Peyer's patch (tissue), 4 donors: ENCODE data around the gene CDH4. TPM values are rescaled to one million over a fixed set of nuclear protein-coding genes. Genes with fewer than 3 reads are reported as not detected.

Source experiments
- DNase-seq, 3 donors: peaks; one replicate each; pipeline ENCODE4 v3.0.0-alpha.2; 2017 to 2019
- H3K27ac ChIP-seq, 4 donors: fragments of 200-600 bp; sonication (generic); one replicate each; pipeline ENCODE4 v1.5.1; 2016 to 2019
- H3K27me3 ChIP-seq, 2 donors: fragments of 200-600 bp; sonication (generic); one replicate each; pipeline ENCODE4 v1.5.1; 2019
- H3K36me3 ChIP-seq, 3 donors: fragments of 200-600 bp; sonication (generic); one replicate each; pipeline ENCODE4 v1.5.1; 2016 to 2019
- H3K4me1 ChIP-seq, 4 donors: fragments of 200-600 bp; sonication (generic); one replicate each; pipeline ENCODE4 v1.5.1; 2016 to 2019
- H3K4me3 ChIP-seq, 4 donors: fragments of 200-600 bp; sonication (generic); 1 replicate in 3 of 4; 2 replicates in 1 of 4; pipeline ENCODE4 v1.5.1; 2016 to 2019; ENCODE audit warnings: mild to moderate bottlenecking in 1 of 4
- H3K9me3 ChIP-seq, 4 donors: fragments of 200-600 bp; sonication (generic); one replicate each; pipeline ENCODE4 v1.5.1; 2016 to 2019; ENCODE audit warnings: mild to moderate bottlenecking in 1 of 4
- POLR2A ChIP-seq, 2 donors: fragments of 450-650 bp; IDR thresholded peaks; one replicate each; pipeline ENCODE4 v1.5.1; 2017; ENCODE audit warnings: antibody characterized with exemption in 2 of 2, mild to moderate bottlenecking in 2 of 2, moderate library complexity in 2 of 2
- total RNA-seq, 4 donors: library from RNA; depleted of rRNA; stranded (reverse); fragments of >200 nt; gene quantifications; one replicate each; pipeline ENCODE4 v1.1.0, GENCODE V29; 2016
- TF ChIP-seq, protein P1 (sequence below), 6 experiments: fragments of 450-650 bp in 4 of 6; fragments of 200-600 bp in 2 of 6; sonication (generic) in 1 of 6; IDR thresholded peaks; one replicate each; pipeline ENCODE4 v1.5.1; 2017 to 2019; ENCODE audit warnings: antibody characterized with exemption in 6 of 6, mild to moderate bottlenecking in 3 of 6, moderate library complexity in 1 of 6

Gene CDH4
- total RNA-seq, 4 donors from 2014 or later = 0.27 TPM; not detected in 3

DNA sequence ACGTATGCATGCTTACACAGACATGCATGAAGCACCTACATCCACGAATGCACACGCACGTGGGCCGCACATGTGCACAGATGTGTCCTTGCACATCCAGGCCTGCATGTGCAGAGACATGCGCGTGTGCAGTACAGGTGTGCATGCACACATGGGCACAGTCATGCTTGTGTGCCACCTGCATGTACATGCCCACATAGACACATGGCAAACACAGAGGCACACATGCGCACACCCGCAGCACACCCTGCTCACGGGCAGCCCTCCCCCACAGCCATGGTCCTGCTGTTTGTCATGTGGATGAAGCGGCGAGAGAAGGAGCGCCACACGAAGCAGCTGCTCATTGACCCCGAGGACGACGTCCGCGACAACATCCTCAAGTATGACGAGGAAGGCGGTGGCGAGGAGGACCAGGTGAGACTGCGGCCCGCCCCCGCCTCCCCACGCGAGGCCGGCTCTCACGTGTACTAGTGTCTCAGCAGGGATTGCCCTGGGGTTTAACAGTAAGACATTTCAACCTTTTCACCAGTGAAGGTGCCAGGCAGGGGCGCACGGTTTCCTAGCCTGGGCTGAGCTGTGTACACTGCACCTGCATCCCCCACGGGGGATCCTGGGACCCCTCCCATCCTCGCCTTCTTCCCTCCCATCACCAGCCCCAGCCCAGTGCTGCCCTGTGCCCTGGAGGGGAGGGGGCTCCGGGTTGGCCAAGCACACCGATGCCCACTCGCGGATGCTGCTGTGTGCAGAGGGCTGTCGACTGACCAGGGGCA is 680.8 kb downstream of the CDH4 start:
- DNase-seq = peak in 1 of 3 donors; percentile 36
- no peaks in the 10 kb centered on the region for H3K4me1 ChIP-seq
- no peaks in the 10 kb centered on the region for H3K9me3 ChIP-seq
- no peak overlapping the region for H3K4me3 ChIP-seq
- TF ChIP-seq, protein P1, sequence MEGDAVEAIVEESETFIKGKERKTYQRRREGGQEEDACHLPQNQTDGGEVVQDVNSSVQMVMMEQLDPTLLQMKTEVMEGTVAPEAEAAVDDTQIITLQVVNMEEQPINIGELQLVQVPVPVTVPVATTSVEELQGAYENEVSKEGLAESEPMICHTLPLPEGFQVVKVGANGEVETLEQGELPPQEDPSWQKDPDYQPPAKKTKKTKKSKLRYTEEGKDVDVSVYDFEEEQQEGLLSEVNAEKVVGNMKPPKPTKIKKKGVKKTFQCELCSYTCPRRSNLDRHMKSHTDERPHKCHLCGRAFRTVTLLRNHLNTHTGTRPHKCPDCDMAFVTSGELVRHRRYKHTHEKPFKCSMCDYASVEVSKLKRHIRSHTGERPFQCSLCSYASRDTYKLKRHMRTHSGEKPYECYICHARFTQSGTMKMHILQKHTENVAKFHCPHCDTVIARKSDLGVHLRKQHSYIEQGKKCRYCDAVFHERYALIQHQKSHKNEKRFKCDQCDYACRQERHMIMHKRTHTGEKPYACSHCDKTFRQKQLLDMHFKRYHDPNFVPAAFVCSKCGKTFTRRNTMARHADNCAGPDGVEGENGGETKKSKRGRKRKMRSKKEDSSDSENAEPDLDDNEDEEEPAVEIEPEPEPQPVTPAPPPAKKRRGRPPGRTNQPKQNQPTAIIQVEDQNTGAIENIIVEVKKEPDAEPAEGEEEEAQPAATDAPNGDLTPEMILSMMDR (IDR thresholded peaks at IDR 0.05) = no peak
- TF ChIP-seq POLR2A (IDR thresholded peaks at IDR 0.05) = no peak
- H3K27ac ChIP-seq = no peak overlapping the region
- no peaks in the 10 kb centered on the region for H3K36me3 ChIP-seq
- H3K27me3 ChIP-seq = no peaks in the 10 kb centered on the region

DNA sequence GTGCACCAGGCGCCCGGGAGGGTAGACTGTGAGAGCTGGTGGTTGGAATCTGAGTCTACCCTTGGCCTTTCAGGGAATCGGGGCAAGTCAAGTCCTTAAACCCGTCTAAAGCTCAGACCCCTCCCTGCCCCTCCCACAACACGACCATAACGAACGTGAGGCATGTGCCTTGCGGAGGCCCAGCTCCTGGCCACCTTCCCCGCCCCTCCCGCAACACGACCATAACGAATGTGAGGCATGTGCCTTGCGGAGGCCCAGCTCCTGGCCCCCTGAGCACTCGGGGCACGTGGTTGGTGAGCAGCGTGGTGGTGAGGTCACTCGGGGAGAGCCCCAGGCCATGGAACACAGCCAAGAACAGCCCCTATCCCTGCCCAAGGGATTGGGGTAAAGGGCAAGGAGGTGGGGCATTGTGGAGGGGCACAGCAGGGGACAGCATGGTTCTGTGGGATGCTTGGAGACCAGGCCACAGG is 681.5 kb downstream of the CDH4 start:
- Histone ChIP-seq H3K4me1 (no peaks in the 10 kb centered on the region), H3K4me3 (no peak overlapping the region), H3K27me3 (no peaks in the 10 kb centered on the region), H3K27ac (no peak overlapping the region), H3K36me3 (no peaks in the 10 kb centered on the region), H3K9me3 (no peaks in the 10 kb centered on the region)
- no peak for TF ChIP-seq POLR2A (IDR thresholded peaks at IDR 0.05)
- TF ChIP-seq, protein P1 (IDR thresholded peaks at IDR 0.05) = no peak
- peak in 1 of 3 donors; percentile 24 for DNase-seq

DNA sequence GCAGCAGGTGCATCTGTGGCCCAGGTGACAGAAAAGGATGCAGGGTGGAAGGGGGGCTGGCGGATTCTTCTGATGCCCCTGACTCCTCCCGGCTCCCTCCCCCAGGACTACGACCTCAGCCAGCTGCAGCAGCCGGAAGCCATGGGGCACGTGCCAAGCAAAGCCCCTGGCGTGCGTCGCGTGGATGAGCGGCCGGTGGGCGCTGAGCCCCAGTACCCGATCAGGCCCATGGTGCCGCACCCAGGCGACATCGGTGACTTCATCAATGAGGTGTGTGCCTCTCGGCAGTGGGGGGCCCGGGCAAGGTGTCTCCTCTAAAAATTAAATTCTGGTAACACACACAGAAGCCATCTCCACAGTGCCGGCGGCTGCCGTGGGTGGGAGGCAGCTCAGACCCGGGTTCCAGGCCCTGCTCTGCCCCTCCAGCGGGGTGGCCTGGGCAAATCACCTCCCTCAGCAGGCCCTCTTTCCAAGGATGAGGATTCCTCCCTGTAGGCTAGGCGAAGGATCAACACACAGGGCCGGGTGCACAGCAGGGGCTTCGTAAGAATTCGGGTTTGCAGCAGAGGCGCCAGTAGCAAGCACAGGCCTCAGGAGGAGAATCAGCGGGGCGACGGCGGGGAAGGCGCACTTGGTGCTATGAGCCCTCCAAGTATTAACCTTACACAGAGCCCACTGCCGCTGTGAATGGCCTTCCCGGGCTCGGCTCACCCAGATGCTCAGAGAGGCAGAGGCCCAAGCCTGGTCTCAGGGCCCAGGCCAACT is 682.1 kb downstream of the CDH4 start:
- DNase-seq = peak in 1 of 3 donors; percentile 30
- no peaks in the 10 kb centered on the region for H3K4me1 ChIP-seq
- H3K36me3 ChIP-seq = no peaks in the 10 kb centered on the region
- H3K9me3 ChIP-seq = no peaks in the 10 kb centered on the region
- no peak overlapping the region for H3K27ac ChIP-seq
- no peaks in the 10 kb centered on the region for H3K27me3 ChIP-seq
- TF ChIP-seq, protein P1 (IDR thresholded peaks at IDR 0.05) = no peak
- TF ChIP-seq POLR2A (IDR thresholded peaks at IDR 0.05) = no peak
- H3K4me3 ChIP-seq = no peak overlapping the region

DNA sequence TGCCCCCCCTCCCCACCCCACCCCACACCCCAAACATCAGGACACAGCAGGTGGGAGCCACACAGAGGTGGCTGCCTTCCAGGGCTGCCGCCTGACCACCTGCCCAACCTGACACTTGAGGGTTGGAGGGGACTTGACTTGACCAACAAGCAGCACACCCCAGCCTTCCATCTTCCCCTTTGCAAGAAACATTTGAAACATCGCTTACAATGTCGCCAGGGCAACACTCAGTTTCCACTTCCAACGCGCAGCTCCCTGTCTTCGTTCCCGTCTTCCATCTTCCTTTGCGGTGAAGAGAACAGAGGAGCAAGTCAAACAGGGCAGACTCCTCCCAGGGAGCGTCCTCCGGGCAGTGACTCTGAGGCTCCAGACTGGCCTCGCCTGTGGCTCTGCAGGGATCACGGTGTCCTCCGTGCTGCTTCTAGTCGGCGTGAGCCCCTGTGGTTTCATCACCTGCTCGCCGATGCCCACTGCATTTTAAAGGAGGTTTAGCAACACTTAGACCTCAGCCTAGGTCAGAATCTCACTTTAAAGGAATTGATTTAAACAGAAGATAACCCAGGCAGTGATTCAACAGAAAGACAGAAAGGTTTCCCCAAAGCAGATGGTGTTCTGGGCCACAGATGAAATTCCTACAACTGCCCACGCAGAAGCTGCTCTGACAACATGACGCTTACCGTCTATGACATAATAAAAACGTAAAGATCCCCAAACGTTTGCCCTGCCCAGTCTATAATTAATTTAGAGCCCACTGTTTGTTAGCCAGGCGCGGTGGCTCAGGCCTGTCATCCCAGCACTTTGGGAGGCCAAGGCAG is 682.9 kb downstream of the CDH4 start:
- TF ChIP-seq, protein P1 (IDR thresholded peaks at IDR 0.05) = no peak
- no peak for TF ChIP-seq POLR2A (IDR thresholded peaks at IDR 0.05)
- H3K36me3 ChIP-seq = no peaks in the 10 kb centered on the region
- H3K9me3 ChIP-seq = no peaks in the 10 kb centered on the region
- H3K4me1 ChIP-seq = no peaks in the 10 kb centered on the region
- DNase-seq = peak in 1 of 3 donors; percentile 30
- H3K27me3 ChIP-seq = no peaks in the 10 kb centered on the region
- H3K4me3 ChIP-seq = no peak overlapping the region
- no peak overlapping the region for H3K27ac ChIP-seq

DNA sequence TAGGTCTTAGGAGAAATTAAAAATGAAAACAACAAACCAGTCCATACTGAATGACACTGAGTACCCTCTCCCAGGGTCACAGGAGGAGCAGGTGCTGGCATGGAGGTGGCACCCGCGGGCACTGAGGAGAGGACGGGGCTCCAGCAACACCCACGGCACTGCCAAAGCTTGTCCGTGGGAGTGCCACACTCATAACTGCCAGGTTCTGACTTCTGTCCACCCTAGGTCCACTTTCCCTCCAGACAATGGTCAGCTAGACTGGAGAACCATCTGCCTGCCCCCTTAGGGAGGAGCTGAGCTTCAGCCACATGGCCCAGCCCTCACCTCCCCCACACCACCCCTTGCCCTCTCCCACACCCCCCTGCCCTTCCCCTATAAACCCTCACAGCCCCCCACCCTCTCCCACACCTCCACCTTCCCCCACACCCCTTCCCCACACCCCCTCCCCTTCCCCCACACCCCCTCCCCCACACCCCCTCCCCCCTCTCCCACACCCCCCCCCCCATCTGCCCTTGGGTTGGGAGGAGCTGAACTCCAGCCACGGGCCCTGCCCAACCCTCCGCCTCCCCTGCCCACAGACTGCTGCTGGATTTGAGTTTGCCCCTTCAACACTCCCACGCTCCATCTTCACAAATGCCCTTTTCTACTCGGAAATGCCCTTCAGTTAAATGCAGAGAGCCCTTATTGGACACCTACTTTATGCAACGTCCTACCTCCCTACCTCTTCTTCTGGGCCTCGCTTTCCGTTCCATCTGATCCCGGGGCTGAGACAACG is 684.1 kb downstream of the CDH4 start:
- Histone ChIP-seq H3K4me1 (no peaks in the 10 kb centered on the region), H3K9me3 (no peaks in the 10 kb centered on the region), H3K4me3 (no peak overlapping the region), H3K36me3 (no peaks in the 10 kb centered on the region), H3K27me3 (no peaks in the 10 kb centered on the region), H3K27ac (no peak overlapping the region)
- peak in 1 of 3 donors; percentile 31 for DNase-seq
- TF ChIP-seq, protein P1 (IDR thresholded peaks at IDR 0.05) = no peak
- no peak for TF ChIP-seq POLR2A (IDR thresholded peaks at IDR 0.05)
